SK-N-SH (cell line): Measurements from ENCODE around the gene LARP1.

Source experiments
- CTCF ChIP-seq: fragments of 200-600 bp; sonication (generic); IDR thresholded peaks from 2 replicates; pipeline ENCODE4 v1.6.1; 2017; ENCODE audit warnings: antibody characterized with exemption, mild to moderate bottlenecking, moderate library complexity
- NFIC ChIP-seq: IDR thresholded peaks from 2 replicates; pipeline ENCODE4 v1.4.0; 2012; ENCODE audit warnings: borderline replicate concordance
- PBX3 ChIP-seq: IDR thresholded peaks from 2 replicates; pipeline ENCODE4; 2012
- POLR2AphosphoS5 ChIP-seq: IDR thresholded peaks from 2 replicates; pipeline ENCODE4 v1.6.1; 2012; ENCODE audit warnings: low read depth, low read length

GRCh38 chr5:154745349-154745748 is 9.8 kb upstream of the LARP1 start:
- TF ChIP-seq POLR2AphosphoS5 = no peak
- no peak for TF ChIP-seq NFIC
- no peak for TF ChIP-seq PBX3
- TF ChIP-seq CTCF = no peak
